ENCODE results near the gene HS6ST1.

The HS6ST1 gene

DNA sequence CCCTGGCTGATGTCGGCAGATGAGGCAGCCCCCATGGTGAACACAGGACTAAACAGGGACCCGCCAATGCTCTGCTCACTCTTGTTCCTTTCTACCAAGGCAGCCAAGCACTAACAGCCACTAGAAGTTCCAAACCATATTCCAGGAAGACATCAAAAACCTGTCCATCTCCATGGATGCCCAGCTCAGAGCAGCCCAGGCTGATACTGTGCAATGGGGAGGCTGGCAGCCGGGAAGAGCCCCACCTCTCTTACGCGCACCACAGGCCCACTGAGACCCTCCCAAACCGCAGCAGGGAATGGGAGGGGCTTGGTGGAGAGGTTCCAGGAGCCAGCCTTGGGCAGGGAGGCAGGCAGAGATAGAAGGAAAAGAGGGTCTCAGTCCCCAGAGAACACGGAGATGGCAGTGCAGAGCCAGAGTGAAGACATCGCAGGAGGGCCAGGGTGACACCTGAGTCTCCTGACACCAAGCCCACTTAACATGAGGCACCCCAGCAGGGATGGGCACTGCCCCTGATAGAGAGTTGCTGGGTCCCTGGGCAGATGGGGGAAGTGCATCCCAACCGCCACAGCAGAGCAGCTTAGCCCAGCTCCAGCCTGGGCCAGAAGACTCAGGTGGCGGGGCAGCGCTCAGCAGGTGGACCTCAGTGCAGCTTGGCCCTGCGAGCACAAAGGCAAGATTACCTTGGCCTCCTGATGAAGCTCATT lies 3.4 kb downstream of the HS6ST1 start:
- WGBS = 90% methylated on average over 11 of the region's 12 CpGs
- H3K14ac ChIP-seq (ENCODE audit: low read length in 2 of 2) = peak overlapping the region in 1 of 2 experiments; percentile 3
- no peak overlapping the region for H4K8ac ChIP-seq (ENCODE audit: low read length)
- H3K27me3 ChIP-seq (ENCODE audit: control insufficient read depth in 1 of 2, insufficient read depth in 1 of 2, low read length in 2 of 2) = peaks cover 0 to 8% of the 10 kb centered on the region in 2 experiments
- H3K23ac ChIP-seq (ENCODE audit: low read length in 2 of 2) = peak overlapping the region in 1 of 2 experiments; percentile 27
- no peak overlapping the region for H2BK5ac ChIP-seq (ENCODE audit: low read depth, low read length, poor library complexity, severe bottlenecking)
- DNase-seq = no peak
- no peak overlapping the region for H3K27ac ChIP-seq (ENCODE audit: low read length, poor library complexity, severe bottlenecking)
- no peak overlapping the region for H2AK5ac ChIP-seq (ENCODE audit: low read length, severe bottlenecking)
- H3K4ac ChIP-seq (ENCODE audit: low read depth in 1 of 2, low read length in 2 of 2) = peak overlapping the region in 1 of 2 experiments; percentile 41
- peak overlapping the region; percentile 96 for H2BK15ac ChIP-seq (ENCODE audit: low read depth, poor library complexity, severe bottlenecking)
- H2AFZ ChIP-seq (ENCODE audit: low read depth, low read length) = no peak overlapping the region
- H4K91ac ChIP-seq (ENCODE audit: low read length) = peak overlapping the region; percentile 34
- no peak overlapping the region for H2BK120ac ChIP-seq (ENCODE audit: low read depth, low read length)
- peak overlapping the region; percentile 29 to 69 for H3K18ac ChIP-seq (ENCODE audit: low read depth in 1 of 2, low read length in 2 of 2)
- no peaks in the 10 kb centered on the region for H3K9me3 ChIP-seq (ENCODE audit: control insufficient read depth, low read length)
- H3K79me1 ChIP-seq (replicated peaks; ENCODE audit: low read length, poor library complexity, severe bottlenecking) = peaks cover 49% of the 10 kb centered on the region
- H3K36me3 ChIP-seq (ENCODE audit: control insufficient read depth in 1 of 2, insufficient read depth in 2 of 2, low read depth in 1 of 2, low read length in 2 of 2) = peaks cover 4 to 28% of the 10 kb centered on the region in 2 experiments
- peak overlapping the region in 1 of 2 experiments; percentile 90 for H3K4me3 ChIP-seq (ENCODE audit: insufficient read depth in 1 of 2, low read depth in 1 of 2, low read length in 2 of 2)
- H3K9ac ChIP-seq (ENCODE audit: low read length) = no peak overlapping the region
- H2BK12ac ChIP-seq (ENCODE audit: low read length in 2 of 2) = peak overlapping the region; percentile 67 to 75
- H3K4me2 ChIP-seq (ENCODE audit: low read length, poor library complexity, severe bottlenecking) = no peak overlapping the region
- H3K4me1 ChIP-seq (ENCODE audit: control insufficient read depth, insufficient read depth, low read depth, low read length) = peaks cover 38% of the 10 kb centered on the region

DNA sequence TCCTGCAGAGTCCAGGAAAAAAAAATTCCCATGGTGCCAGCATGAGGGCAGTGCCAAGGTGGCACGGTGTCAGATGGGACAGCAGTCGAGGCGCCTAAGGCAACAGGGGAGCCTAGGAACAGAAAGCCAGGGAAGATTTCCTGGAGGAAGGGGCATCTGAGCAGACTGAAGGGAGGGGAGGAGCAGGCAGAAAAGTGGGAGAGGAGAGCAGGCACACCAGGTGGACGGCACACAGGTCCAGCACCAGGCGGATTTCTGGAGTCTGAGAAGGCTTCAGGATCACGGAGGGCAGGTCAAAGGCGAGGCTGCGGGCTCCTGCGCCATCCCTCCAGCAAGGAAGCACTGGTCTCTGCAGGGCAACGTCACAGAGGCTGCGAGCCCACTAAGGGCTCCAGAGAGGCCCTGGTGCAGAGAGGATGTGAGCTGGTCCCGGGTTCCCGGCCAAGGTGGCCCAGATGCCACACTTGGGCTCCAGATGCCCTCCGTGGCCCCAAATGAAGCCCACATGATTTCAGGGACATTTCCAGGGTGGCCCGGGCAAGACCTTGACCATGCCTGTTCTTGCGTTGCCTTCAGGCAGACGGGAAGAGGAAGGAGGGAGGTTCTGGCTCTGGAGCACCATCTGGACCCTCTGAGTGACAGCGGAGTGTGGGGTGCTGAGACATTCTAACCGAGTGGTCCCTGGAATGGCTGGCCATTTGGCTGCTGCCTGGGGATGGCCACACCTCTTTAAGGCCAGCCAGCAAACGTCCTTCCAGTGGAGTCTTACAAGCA lies 4.1 kb downstream of the HS6ST1 start:
- no peak overlapping the region for H2BK5ac ChIP-seq (ENCODE audit: low read depth, low read length, poor library complexity, severe bottlenecking)
- H3K9ac ChIP-seq (ENCODE audit: low read length) = no peak overlapping the region
- peaks cover 45% of the 10 kb centered on the region for H3K4me1 ChIP-seq (ENCODE audit: control insufficient read depth, insufficient read depth, low read depth, low read length)
- H3K14ac ChIP-seq (ENCODE audit: low read length in 2 of 2) = peak overlapping the region in 1 of 2 experiments; percentile 36
- no peak overlapping the region for H2BK120ac ChIP-seq (ENCODE audit: low read depth, low read length)
- WGBS = 94% methylated on average over 20 of the region's 20 CpGs
- no peaks in the 10 kb centered on the region for H3K9me3 ChIP-seq (ENCODE audit: control insufficient read depth, low read length)
- DNase-seq = no peak
- H3K27me3 ChIP-seq (ENCODE audit: control insufficient read depth in 1 of 2, insufficient read depth in 1 of 2, low read length in 2 of 2) = peaks cover 0 to 8% of the 10 kb centered on the region in 2 experiments
- no peak overlapping the region for H4K8ac ChIP-seq (ENCODE audit: low read length)
- H3K4me2 ChIP-seq (ENCODE audit: low read length, poor library complexity, severe bottlenecking) = no peak overlapping the region
- no peak overlapping the region for H3K23ac ChIP-seq (ENCODE audit: low read length in 2 of 2)
- H4K91ac ChIP-seq (ENCODE audit: low read length) = peak overlapping the region; percentile 34
- peaks cover 4 to 32% of the 10 kb centered on the region in 2 experiments for H3K36me3 ChIP-seq (ENCODE audit: control insufficient read depth in 1 of 2, insufficient read depth in 2 of 2, low read depth in 1 of 2, low read length in 2 of 2)
- H2BK12ac ChIP-seq (ENCODE audit: low read length in 2 of 2) = peak overlapping the region in 1 of 2 experiments; percentile 67
- no peak overlapping the region for H3K4me3 ChIP-seq (ENCODE audit: insufficient read depth in 1 of 2, low read depth in 1 of 2, low read length in 2 of 2)
- H3K79me1 ChIP-seq (replicated peaks; ENCODE audit: low read length, poor library complexity, severe bottlenecking) = peaks cover 55% of the 10 kb centered on the region
- no peak overlapping the region for H3K27ac ChIP-seq (ENCODE audit: low read length, poor library complexity, severe bottlenecking)
- no peak overlapping the region for H2AK5ac ChIP-seq (ENCODE audit: low read length, severe bottlenecking)
- H2AFZ ChIP-seq (ENCODE audit: low read depth, low read length) = no peak overlapping the region
- peak overlapping the region; percentile 28 to 29 for H3K18ac ChIP-seq (ENCODE audit: low read depth in 1 of 2, low read length in 2 of 2)
- peak overlapping the region in 1 of 2 experiments; percentile 41 for H3K4ac ChIP-seq (ENCODE audit: low read depth in 1 of 2, low read length in 2 of 2)
- H2BK15ac ChIP-seq (ENCODE audit: low read depth, poor library complexity, severe bottlenecking) = peak overlapping the region; percentile 96

DNA sequence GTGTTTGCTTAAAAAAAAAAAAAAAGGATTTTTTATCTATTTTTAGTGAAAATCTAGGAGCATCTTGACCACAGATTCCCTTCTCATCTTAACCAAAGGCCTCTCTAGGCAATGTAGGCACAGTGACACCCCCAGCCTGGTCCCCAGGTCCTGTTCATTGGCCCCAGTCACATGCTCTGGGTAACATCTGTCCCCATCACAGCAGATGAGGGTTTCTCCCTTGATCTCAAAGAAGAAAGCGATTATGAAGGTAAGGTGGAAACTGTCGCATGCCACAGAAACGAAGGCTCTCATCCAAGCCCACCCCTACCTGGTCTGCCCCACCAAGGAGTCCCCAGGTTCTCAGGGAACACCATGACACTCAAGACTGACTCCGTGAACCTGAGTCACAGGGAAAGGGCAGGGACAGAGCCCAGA lies 4.7 kb downstream of the HS6ST1 start:
- 97% methylated on average over 4 of the region's 4 CpGs for WGBS
- no peak overlapping the region for H3K4me3 ChIP-seq (ENCODE audit: insufficient read depth in 1 of 2, low read depth in 1 of 2, low read length in 2 of 2)

More for the DNA sequence above, 4.7 kb downstream of the HS6ST1 start:
- DNase-seq = no peak
- Histone ChIP-seq H2AFZ (ENCODE audit: low read depth, low read length) (no peak overlapping the region), H2BK5ac (ENCODE audit: low read depth, low read length, poor library complexity, severe bottlenecking) (no peak overlapping the region), H2BK12ac (ENCODE audit: low read length in 2 of 2) (no peak overlapping the region), H3K23ac (ENCODE audit: low read length in 2 of 2) (no peak overlapping the region), H2BK120ac (ENCODE audit: low read depth, low read length) (no peak overlapping the region), H3K4ac (ENCODE audit: low read depth in 1 of 2, low read length in 2 of 2) (no peak overlapping the region), H3K14ac (ENCODE audit: low read length in 2 of 2) (peak overlapping the region in 1 of 2 experiments; percentile 36), H4K8ac (ENCODE audit: low read length) (no peak overlapping the region), H3K79me1 (replicated peaks; ENCODE audit: low read length, poor library complexity, severe bottlenecking) (peaks cover 58% of the 10 kb centered on the region), H3K36me3 (ENCODE audit: control insufficient read depth in 1 of 2, insufficient read depth in 2 of 2, low read depth in 1 of 2, low read length in 2 of 2) (peaks cover 4 to 32% of the 10 kb centered on the region in 2 experiments), H3K27ac (ENCODE audit: low read length, poor library complexity, severe bottlenecking) (no peak overlapping the region), H3K18ac (ENCODE audit: low read depth in 1 of 2, low read length in 2 of 2) (no peak overlapping the region), H3K4me2 (ENCODE audit: low read length, poor library complexity, severe bottlenecking) (no peak overlapping the region), H4K91ac (ENCODE audit: low read length) (no peak overlapping the region), H2AK5ac (ENCODE audit: low read length, severe bottlenecking) (no peak overlapping the region), H3K9ac (ENCODE audit: low read length) (no peak overlapping the region), H3K4me1 (ENCODE audit: control insufficient read depth, insufficient read depth, low read depth, low read length) (peaks cover 47% of the 10 kb centered on the region), H3K9me3 (ENCODE audit: control insufficient read depth, low read length) (no peaks in the 10 kb centered on the region), H3K27me3 (ENCODE audit: control insufficient read depth in 1 of 2, insufficient read depth in 1 of 2, low read length in 2 of 2) (peaks cover 0 to 8% of the 10 kb centered on the region in 2 experiments), H2BK15ac (ENCODE audit: low read depth, poor library complexity, severe bottlenecking) (no peak overlapping the region)
